Stimulated activated CD8-positive, alpha-beta memory T cell treated with anti-CD3 and anti-CD28 coated beads, Interleukin-15, amount 100 ng/mL, for 24 hours (primary cell): ENCODE results near the gene DOCK8.
"Not testable (repeated sequence)": the region's sequence is repeated elsewhere in the genome, so short reads cannot be mapped to it uniquely, and the experiment has no call there.

Experiments
- DNase-seq: peaks from one replicate; pipeline ENCODE4 v3.0.0-alpha.2; 2020; ENCODE audit warnings: low read depth

The DOCK8 gene

DNA sequence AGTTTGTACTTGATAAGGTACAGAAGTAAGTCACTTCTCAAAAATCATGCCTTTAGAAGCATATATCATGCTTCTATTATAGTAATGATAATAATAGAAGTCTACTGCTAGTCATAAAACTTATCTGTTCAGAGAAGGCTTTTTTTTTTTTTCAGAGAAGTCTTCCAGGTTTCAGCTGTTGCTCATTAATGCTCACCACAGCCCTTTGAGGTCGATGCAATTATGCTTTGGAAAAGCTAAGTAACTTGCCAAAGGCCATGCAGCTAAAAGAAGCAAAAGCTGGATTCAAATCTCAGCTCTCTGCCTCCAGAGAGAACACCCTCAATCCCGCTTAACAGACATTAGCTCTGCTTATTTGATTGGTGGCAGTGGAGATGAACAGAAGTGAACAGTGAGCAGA lies 150.8 kb downstream of the DOCK8 start:
- DNase-seq: no peak

- no peak for DNase-seq
Observed at GRCh38 chr9:366620-367019, 152.0 kb downstream of the DOCK8 start.

GRCh38 chr9:370086-370485 lies 155.4 kb downstream of the DOCK8 start:
- no peak for DNase-seq

GRCh38 chr9:371349-371748 lies 156.7 kb downstream of the DOCK8 start:
- no peak for DNase-seq

DNA sequence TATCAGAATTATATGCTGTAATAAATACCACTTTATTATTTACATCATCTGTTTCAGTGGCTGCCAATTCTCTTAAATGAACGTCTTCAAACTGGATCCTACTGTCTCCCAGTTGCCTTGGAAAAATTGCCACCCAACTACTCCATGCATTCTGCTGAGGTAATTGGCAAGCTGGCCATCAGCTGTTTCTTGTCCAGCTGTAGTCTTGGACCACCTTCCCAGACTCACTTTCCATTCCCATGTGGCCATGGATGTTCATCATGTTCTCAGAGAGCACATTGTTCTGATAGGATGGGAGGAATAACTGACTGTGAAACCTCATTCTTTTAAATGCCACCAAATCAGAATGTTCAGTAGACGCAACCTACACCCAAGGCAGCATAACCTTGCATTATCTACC lies 157.5 kb downstream of the DOCK8 start:
- no peak for DNase-seq

DNA sequence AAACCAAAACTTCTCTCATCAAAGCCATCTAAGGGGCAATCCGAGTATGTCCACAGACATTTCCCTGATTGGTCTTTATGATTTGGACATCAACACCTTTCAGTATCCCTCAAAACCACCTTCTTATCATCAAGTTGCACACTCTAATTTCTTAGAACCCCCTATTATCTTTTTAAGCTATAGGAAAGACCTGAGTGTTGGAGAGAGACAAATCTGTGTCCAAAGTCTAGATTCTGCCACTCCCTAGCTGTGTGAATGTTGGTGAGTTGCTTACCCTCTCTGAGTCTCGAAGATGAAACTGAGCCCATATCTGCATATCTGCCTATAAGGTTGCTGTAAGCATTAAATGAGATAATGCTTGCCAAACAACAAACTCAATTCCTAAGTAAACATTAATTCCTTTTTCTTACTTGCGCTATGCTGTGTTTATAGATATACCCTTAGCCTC lies 159.1 kb downstream of the DOCK8 start:
- DNase-seq: no peak

GRCh38 chr9:374736-375135 lies 160.1 kb downstream of the DOCK8 start:
- no peak for DNase-seq

DNA sequence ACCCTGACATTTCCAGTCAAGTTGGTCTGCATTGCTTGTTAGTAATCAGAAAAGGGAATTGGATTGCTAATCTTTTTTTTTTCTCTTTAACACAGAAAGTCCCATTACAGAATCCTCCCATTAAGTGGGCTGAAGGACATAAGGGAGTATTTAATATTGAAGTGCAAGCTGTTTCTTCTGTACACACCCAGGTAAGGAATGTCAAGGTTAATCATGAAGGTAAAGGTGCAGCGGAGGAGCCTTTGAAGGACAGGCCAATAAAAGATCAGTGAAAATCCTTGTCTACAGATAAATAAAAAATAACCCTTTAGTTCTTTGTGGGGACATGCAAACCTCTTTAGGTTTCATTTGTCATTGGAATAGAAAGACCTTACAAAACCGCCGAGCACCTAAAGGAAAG lies 161.4 kb downstream of the DOCK8 start:
- DNase-seq: no peak

- DNase-seq: no peak
Observed at GRCh38 chr9:378263-378662, 163.6 kb downstream of the DOCK8 start.

DNA sequence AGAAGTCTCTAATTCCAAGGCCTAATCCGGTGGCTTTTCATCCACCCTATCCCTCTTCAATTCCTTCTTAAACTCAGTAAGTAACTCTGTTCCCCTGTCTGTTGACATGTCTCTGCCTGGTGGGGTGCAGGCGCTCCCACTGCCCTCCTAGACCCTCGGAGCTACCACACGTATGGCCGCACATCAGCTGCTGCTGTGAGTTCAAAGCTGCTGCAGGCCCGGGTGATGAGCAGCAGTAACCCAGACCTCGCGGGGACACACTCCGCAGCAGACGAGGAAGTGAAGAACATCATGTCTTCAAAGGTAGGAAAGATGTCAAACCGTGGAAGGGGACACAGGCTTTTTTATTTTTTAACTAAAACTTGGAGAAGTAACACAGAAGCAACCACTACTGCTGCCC lies 167.7 kb downstream of the DOCK8 start:
- DNase-seq: no peak

GRCh38 chr9:385818-386398 lies 171.2 kb downstream of the DOCK8 start:
- DNase-seq: no peak

DNA sequence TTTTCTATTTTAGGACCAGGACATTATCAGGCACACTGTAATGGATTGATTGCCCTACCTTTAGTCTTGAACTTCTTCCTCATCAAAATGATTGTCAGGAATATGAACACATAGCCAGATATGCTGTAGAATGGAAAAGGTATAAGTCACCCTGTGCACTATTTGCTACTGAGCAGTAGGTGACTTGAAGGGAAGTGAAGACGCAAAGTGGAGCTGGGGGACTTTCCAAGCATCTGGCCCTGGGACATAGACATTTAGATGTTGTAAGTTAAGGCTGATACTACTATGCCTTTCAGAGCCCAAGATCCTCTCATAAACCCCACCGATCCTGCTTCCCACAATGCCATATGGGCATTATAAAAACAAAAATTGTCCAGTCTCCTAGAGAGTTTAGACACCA lies 174.5 kb downstream of the DOCK8 start:
- DNase-seq: no peak

- no peak for DNase-seq
Observed at GRCh38 chr9:389758-390157, 175.1 kb downstream of the DOCK8 start.

DNA sequence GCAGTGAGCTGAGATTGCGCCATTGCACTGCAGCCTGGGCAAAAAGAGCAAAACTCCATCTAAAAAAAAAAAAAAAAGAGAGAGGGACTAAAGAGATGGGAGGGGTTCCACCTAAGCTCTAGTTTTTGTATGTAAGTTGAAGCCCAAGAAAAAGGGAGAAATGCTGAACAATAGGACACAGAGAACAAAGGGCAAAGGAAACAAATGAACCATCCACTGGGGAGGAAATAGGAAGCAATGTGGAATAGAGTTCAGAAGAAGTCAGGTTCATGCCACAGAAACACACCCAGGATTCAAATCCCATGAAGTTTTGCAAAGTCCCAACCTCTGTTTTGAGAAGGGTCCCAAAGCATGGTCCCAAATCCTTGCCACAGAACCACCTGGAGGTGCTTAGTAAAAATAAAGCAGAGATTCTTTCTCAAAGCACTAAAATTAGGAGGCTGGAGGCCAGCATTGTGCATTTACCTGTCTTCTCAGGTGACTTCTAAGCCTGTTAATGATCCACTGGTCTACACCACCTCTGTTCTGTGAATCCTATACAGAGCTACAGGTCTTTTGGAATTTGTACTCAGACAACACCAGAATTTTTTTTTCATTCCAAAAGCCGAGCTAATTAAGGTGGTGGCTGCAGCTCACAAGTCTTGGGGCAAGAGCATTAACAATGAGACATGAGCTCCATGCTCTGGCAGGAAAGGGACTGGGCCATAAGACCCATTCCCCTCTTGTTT lies 177.6 kb downstream of the DOCK8 start:
- DNase-seq: no peak

DNA sequence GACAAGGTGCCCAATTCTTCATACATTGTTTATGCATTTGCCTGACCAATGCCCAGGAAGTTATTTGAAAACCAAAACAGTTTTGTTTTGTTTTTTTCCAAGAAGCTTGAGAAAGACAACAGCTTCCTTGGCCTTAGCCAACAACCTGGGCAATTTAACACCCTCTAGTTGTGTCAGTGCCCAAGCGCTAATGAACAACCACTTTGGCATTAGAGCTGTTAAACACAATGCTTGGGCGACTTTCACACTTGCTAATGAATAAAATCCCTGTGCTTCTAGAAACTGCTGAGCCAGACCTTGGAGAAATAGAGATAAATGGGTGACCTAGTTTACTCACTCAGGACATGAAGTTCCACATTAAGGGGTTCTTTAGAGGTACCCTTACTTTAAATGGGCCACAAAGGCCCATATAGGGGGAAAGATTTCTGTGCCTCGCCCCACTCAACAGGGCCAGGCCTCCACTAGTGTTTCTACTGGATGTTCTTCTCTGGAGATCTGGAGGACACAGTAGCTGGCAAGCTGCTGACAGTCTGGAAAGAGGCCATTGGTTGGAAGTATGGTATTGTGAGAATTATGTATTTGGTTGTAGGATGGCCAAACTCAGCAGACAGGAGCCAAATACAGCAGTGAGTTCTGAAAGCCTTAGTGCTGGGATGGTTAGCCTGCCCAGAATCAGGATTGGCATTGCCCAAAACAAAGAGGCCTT lies 179.8 kb downstream of the DOCK8 start:
- DNase-seq: no peak

DNA sequence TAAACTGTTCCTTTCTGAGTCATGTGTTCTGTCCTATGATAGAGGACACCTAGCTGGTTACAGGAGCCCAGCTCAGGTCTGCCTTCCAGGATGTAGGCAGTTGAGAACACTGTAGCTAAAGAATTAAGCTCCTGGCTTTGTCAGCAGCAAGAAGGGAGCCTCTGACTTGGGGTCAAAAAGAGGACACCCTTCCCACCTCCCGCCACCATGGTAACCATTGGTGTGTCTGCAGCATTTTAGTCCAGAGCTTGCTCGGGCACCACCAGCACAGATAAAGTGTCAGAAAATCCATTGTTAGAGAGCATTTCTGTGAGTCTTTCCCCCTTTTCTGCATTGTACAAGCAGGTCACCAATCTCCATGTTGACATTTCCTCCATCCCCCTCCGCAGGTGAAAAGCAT lies 181.7 kb downstream of the DOCK8 start:
- DNase-seq: no peak

DNA sequence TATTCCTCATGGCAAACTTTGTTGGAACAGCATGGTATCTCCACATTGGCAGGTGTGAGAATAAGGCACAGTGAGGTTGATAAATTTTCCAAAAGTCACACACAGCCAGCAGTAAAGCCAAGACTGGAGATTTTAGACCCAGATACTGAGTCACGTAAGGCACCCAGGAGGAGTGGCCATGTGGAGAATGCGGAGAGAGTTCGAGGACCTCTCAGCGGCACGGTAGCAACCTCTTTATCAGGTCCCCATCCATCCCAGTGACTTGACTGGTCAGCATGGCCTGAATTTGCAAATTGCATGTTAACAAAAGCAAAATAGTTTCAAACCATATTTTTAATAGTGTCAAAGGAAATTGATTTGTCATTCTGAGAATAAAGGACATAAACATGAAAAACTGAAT lies 183.4 kb downstream of the DOCK8 start:
- DNase-seq: no peak

DNA sequence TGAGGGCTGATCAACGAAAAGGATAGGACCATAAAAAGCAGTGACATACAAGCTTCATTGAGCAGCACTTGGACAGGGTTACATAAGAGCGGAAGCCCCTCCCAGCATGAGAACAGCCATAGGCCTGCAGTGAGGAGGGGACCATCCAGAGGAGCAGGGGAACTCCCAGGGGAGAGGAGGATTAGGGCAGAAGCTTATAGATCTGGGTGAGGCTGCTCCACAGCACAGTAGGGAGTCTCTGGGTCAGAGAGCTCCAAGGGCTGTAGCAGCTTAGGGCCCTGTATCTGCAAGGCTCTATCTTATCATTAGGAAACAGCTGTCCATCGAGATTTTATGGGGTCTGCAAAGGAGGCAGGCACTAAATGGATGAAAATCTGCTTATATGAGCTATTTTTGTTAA lies 186.6 kb downstream of the DOCK8 start:
- no peak for DNase-seq

DNA sequence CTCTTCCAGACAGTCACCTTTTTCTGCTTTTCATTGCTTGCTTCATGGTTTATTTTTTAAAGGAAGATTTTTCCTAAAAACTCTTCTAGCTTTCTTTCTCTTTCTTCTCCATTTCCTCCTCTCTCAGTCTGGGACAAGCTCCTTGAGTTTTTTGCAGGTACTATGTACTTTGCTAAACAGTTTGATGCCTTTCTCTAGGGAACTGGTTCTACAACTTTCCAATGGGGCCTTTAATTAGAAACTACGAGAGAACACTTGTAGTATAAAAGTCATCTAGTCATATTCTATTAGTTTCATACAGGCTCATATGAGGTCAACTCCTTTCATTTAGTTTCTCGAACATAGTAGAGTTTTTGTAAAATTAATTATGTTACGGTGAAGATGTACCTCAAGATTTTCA lies 189.6 kb downstream of the DOCK8 start:
- DNase-seq: no peak

DNA sequence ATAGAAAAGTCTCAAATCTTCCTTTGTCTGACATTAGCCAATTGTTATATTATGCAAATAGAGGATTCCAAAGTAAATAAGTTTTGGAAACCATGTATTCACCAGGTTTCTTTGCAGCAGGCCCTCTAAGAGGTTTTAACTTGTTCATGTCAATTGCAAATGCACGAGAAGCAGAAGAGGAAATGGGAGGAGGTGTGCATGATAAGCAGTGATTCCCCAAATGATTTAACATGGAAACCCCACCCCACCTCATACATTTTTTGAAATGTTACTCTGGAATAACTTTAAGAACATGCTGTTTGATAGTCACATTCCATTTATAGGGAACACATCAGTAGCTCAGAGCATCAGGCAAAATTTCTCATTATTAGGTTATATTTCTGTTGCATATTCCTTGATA lies 190.7 kb downstream of the DOCK8 start:
- DNase-seq: no peak

- DNase-seq: no peak
Observed at GRCh38 chr9:406886-407654, 192.4 kb downstream of the DOCK8 start.

DNA sequence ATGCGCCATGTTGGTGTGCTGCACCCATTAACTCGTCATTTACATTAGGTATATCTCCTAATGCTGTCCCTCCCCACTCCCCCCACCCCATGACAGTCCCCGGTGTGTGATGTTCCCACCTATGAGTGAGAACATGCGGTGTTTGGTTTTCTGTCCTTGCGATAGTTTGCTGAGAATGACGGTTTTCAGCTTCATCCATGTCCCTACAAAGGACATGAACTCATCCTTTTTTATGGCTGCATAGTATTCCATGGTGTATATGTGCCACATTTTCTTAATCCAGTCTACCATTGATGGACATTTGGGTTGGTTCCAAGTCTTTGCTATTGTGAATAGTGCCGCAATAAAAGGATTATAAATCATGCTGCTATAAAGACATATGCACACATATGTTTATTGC lies 195.0 kb downstream of the DOCK8 start:
- DNase-seq: not testable (repeated sequence)

- DNase-seq: no peak
Observed at GRCh38 chr9:414595-414994, 199.9 kb downstream of the DOCK8 start.
